Kidney epithelial cell (primary cell): ENCODE results near the gene HEXD. TPM values are rescaled to one million over a fixed set of nuclear protein-coding genes. Genes with fewer than 3 reads are reported as not detected.

Experiments
- DNase-seq: peaks from one replicate; pipeline ENCODE4 v3.0.0-alpha.2; 2010; ENCODE audit warnings: low read depth
- H3K27me3 ChIP-seq: 2 replicates; pipeline ENCODE4 v1.6.0; 2011; ENCODE audit warnings: low read length; ENCODE audit not compliant: control insufficient read depth, insufficient read depth
- H3K36me3 ChIP-seq: 2 replicates; pipeline ENCODE4 v1.5.1; 2011; ENCODE audit warnings: low read length; ENCODE audit not compliant: control insufficient read depth, insufficient read depth
- H3K4me3 ChIP-seq: 2 replicates; pipeline ENCODE4 v1.5.1; 2011; ENCODE audit warnings: low read depth, mild to moderate bottlenecking, control low read depth, low read length
- CTCF ChIP-seq: IDR thresholded peaks from 2 replicates; pipeline ENCODE4 v1.5.1; 2011; ENCODE audit warnings: mild to moderate bottlenecking, moderate library complexity, low read length, control low read depth, inconsistent platforms; ENCODE audit not compliant: insufficient read depth, poor library complexity, severe bottlenecking
- total RNA-seq: library from RNA; depleted of rRNA; stranded (reverse); fragments of >200 nt; gene quantifications from 2 replicates; pipeline ENCODE4 v1.2.3, GENCODE V29; 2015

HEXD gene
- total RNA-seq, 1 donor from 2014 or later, result 18.5 TPM

- no peak for TF ChIP-seq CTCF
These were observed 31.8 kb upstream of the HEXD start for GRCh38 chr17:82386255-82386831.

GRCh38 chr17:82386881-82387704 lies 31.1 kb upstream of the HEXD start:
- H3K4me3 ChIP-seq, result no peak overlapping the region
- no peak for DNase-seq
- H3K36me3 ChIP-seq, result no peaks in the 10 kb centered on the region
- no peak for TF ChIP-seq CTCF
- H3K27me3 ChIP-seq, result peaks cover 46% of the 10 kb centered on the region

More at GRCh38 chr17:82386255-82386831, 31.8 kb upstream of the HEXD start:
- Histone ChIP-seq H3K27me3 (peaks cover 49% of the 10 kb centered on the region), H3K4me3 (no peak overlapping the region), H3K36me3 (no peaks in the 10 kb centered on the region)
- no peak for DNase-seq

- no peaks in the 10 kb centered on the region for H3K36me3 ChIP-seq
- no peak for DNase-seq
- H3K27me3 ChIP-seq, result peaks cover 44% of the 10 kb centered on the region
- no peak overlapping the region for H3K4me3 ChIP-seq
- TF ChIP-seq CTCF, result no peak
These were observed 30.4 kb upstream of the HEXD start for GRCh38 chr17:82387705-82388106.

- DNase-seq, result no peak
- TF ChIP-seq CTCF, result no peak
- no peaks in the 10 kb centered on the region for H3K36me3 ChIP-seq
- H3K27me3 ChIP-seq, result peaks cover 40% of the 10 kb centered on the region
- H3K4me3 ChIP-seq, result no peak overlapping the region
These were observed 29.8 kb upstream of the HEXD start for GRCh38 chr17:82388223-82388921.

- Histone ChIP-seq H3K36me3 (no peaks in the 10 kb centered on the region), H3K4me3 (no peak overlapping the region), H3K27me3 (peaks cover 36% of the 10 kb centered on the region)
- TF ChIP-seq CTCF, result no peak
- DNase-seq, result no peak
These were observed 29.2 kb upstream of the HEXD start for GRCh38 chr17:82388922-82389283.
